ENCODE results near the gene PKHD1. TPM values are rescaled to one million over a fixed set of nuclear protein-coding genes. Genes with fewer than 3 reads are reported as not detected.

PKHD1 gene
- total RNA-seq, 4 donors from 2014 or later, result 0.53 to 0.83 (median 0.60) TPM

GRCh38 chr6:51866867-51867266, 220.5 kb downstream of the PKHD1 start:
- Histone ChIP-seq H3K9me3 (no peaks in the 10 kb centered on the region), H3K4me1 (no peaks in the 10 kb centered on the region)
- TF ChIP-seq, protein P1, sequence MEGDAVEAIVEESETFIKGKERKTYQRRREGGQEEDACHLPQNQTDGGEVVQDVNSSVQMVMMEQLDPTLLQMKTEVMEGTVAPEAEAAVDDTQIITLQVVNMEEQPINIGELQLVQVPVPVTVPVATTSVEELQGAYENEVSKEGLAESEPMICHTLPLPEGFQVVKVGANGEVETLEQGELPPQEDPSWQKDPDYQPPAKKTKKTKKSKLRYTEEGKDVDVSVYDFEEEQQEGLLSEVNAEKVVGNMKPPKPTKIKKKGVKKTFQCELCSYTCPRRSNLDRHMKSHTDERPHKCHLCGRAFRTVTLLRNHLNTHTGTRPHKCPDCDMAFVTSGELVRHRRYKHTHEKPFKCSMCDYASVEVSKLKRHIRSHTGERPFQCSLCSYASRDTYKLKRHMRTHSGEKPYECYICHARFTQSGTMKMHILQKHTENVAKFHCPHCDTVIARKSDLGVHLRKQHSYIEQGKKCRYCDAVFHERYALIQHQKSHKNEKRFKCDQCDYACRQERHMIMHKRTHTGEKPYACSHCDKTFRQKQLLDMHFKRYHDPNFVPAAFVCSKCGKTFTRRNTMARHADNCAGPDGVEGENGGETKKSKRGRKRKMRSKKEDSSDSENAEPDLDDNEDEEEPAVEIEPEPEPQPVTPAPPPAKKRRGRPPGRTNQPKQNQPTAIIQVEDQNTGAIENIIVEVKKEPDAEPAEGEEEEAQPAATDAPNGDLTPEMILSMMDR (IDR thresholded peaks at IDR 0.05), result no peak
- TF ChIP-seq POLR2A (IDR thresholded peaks at IDR 0.05), result no peak

GRCh38 chr6:51865996-51866395, 221.4 kb downstream of the PKHD1 start:
- Histone ChIP-seq H3K4me1 (no peaks in the 10 kb centered on the region), H3K36me3 (no peaks in the 10 kb centered on the region), H3K27ac (no peak overlapping the region), H3K9me3 (no peaks in the 10 kb centered on the region), H3K4me3 (no peak overlapping the region), H3K27me3 (no peaks in the 10 kb centered on the region)
- no peak for DNase-seq
- TF ChIP-seq POLR2A (IDR thresholded peaks at IDR 0.05), result no peak
- TF ChIP-seq, protein P1 (IDR thresholded peaks at IDR 0.05), result no peak

More at GRCh38 chr6:51866867-51867266, 220.5 kb downstream of the PKHD1 start:
- no peak for DNase-seq
- H3K36me3 ChIP-seq, result no peaks in the 10 kb centered on the region
- no peaks in the 10 kb centered on the region for H3K27me3 ChIP-seq
- H3K4me3 ChIP-seq, result no peak overlapping the region
- no peak overlapping the region for H3K27ac ChIP-seq

- Histone ChIP-seq H3K36me3 (no peaks in the 10 kb centered on the region), H3K4me1 (no peaks in the 10 kb centered on the region), H3K4me3 (no peak overlapping the region), H3K27me3 (no peaks in the 10 kb centered on the region), H3K27ac (no peak overlapping the region), H3K9me3 (no peaks in the 10 kb centered on the region)
- DNase-seq, result no peak
- TF ChIP-seq, protein P1 (IDR thresholded peaks at IDR 0.05), result no peak
Measured at GRCh38 chr6:51865176-51865575, 222.2 kb downstream of the PKHD1 start.

- no peak for DNase-seq
- Histone ChIP-seq H3K4me1 (no peaks in the 10 kb centered on the region), H3K4me3 (no peak overlapping the region), H3K36me3 (no peaks in the 10 kb centered on the region), H3K27ac (no peak overlapping the region), H3K27me3 (no peaks in the 10 kb centered on the region), H3K9me3 (no peaks in the 10 kb centered on the region)
- no peak for TF ChIP-seq POLR2A (IDR thresholded peaks at IDR 0.05)
- TF ChIP-seq, protein P1 (IDR thresholded peaks at IDR 0.05), result no peak
Measured at GRCh38 chr6:51857134-51857533, 230.3 kb downstream of the PKHD1 start.

DNA sequence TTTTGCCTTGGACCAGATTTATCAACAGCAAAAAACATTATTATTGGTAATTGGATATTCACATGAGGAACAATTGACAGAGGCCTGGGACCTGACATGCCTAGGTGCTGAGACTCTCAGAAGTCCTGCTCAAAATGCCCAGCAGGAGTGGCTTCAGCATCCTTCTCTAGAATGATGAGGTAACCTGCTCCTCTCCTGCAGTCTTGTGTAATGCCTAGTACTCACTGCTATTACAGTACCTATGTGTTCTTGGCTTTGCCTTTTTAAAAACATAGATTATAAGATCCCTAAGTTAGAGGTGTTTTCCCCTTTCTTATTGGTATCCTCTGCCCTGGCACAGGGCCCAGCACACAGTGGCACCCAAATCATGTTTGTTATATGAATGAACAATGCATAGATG, 230.9 kb downstream of the PKHD1 start:
- H3K4me1 ChIP-seq, result no peaks in the 10 kb centered on the region
- no peak for DNase-seq

More for the DNA sequence above, 230.9 kb downstream of the PKHD1 start:
- Histone ChIP-seq H3K27me3 (no peaks in the 10 kb centered on the region), H3K27ac (no peak overlapping the region), H3K9me3 (no peaks in the 10 kb centered on the region), H3K36me3 (no peaks in the 10 kb centered on the region), H3K4me3 (no peak overlapping the region)
- no peak for TF ChIP-seq POLR2A (IDR thresholded peaks at IDR 0.05)
- TF ChIP-seq, protein P1 (IDR thresholded peaks at IDR 0.05), result no peak
